Colon (tissue), 2 donors: ENCODE measurements around the gene ZNF492.
"Not testable (repeated sequence)": the region's sequence is repeated elsewhere in the genome, so short reads cannot be mapped to it uniquely, and the experiment has no call there.

ENCODE experiments used
- FAIRE-seq: peaks from 2 replicates; lab custom pipeline; 2012; peaks lifted over from hg19 to GRCh38; lab: Jason Lieb, UNC
- donor health status: control.
- donor health status: control.

The ZNF492 gene

DNA sequence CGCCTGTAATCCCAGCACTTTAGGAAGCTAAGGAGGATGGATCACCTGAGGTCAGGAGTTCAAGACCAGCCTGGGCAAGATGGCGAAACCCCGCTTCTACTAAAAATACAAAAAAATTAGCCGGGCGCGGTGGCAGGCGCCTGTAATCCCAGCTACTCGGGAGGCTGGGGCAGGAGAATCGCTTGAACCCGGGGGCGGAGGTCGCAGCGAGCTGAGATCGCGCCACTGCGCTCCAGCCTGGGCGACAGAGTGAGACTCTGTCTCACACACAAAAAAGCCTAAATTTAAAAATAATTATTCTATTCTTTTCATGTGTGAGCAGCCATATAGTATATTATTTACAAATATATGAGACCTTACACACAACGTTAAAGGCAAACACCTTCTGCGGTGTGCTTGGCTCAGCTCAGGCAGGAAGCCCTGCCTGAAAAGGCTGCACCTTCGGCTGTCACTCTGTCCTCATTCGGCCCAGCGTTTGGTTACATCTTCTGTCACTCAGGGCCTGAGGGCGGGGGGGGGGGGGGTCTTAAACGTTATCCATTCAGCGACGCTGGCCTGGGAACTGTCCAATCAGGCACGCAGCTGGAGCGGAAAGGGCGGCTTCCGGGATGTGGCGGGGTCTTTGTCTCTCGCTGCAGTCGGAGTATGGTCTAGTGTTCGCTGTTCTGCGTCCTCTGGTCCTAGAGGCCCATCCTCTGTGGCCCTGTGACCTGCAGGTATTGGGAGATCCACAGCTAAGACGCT, at the start of gene ZNF492:
TSS of gene ZNF492 (plus strand) at position 619 of the 744 bp plus-strand sequence. CDS start 19,076 bp downstream, outside the sequence.
- not testable (repeated sequence) for FAIRE-seq

DNA sequence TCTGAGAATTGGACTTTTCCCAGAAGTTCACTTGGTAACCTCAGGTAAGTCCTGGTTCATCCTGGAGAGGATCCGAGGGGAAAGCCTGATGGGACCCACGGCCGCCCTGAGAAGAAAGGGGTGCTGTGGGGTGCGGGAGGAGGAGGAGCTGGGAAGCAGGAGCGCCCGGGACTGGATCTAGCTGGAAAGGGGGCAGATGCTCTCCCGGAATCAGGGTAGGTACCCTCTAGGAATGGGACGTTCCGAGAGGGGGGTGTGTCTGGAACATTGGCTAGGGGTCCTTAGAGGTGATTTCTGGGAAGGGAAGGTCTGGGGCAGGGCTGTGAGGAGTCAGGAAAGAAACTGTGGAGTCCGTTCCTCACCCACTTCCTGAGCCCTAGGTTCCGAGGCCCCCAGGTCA, 38.7 kb upstream of the ZNF492 start:
- FAIRE-seq, result no peak

DNA sequence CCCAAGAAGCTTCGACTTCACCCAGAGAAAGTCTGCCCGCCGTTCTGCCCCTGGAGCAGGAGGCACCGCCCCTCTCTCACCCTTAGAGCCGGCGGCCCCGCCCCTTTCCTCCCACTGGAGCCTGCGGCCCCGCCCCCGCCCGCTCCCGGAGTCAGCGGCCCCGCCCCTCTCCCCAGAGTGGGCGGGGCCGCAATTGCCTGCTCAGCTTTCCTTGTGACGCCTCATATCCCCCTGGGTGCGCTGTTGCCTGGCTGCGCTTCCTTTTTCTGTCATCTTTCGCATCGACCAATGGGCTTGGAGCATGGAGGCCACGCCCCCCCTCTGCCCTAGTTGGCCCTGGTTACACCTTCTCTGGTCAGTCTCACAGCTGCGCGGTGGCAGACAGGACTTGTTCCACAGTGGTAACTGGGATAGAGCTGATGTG, 38.2 kb upstream of the ZNF492 start:
- FAIRE-seq, result no peak

DNA sequence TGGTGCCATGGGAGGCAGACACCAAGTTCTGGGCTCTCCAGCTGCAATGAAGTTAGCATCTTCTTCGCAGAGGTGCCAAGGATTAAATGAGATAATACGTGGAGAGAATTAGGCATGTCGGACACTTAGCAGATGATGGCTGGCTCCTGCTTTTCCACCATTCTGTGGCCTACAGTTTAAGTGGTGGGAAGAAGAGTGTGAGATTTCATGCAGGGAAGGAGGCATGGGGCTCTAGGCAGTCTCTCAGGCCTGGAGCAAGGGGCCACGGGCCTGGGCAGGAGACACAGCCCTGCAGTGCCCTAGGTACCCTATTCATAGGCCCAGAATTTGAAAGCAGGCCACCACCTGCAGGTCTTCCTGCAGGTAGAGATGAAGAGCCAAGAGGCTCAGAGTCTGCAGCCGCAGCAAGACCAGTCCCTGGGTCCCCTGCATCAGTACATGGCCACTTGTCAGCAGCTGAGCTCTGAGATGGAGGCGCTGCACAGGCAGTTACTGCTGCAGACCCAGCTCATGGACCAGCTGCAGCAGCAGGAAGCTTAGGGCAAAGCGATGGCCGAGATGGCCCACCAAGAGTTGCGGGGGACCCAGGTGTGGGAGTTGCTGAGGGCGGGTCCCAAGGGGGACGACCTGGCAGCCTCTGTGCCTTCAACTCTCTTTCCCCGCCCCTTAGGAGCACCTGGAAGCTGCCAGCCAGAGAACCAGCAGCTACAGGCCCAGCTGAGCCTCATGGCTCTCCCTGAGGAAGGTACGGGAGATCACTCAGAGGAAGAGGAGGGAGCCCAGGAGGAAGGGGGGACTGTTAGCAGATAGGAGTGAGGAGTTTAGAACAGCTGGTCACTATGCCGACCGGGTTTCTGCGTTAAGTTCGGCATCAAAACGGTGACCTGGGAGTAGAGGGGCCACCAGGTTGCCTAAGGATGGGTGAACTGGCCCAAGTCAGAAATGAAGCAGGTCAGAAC, 33.2 kb upstream of the ZNF492 start:
- no peak for FAIRE-seq

DNA sequence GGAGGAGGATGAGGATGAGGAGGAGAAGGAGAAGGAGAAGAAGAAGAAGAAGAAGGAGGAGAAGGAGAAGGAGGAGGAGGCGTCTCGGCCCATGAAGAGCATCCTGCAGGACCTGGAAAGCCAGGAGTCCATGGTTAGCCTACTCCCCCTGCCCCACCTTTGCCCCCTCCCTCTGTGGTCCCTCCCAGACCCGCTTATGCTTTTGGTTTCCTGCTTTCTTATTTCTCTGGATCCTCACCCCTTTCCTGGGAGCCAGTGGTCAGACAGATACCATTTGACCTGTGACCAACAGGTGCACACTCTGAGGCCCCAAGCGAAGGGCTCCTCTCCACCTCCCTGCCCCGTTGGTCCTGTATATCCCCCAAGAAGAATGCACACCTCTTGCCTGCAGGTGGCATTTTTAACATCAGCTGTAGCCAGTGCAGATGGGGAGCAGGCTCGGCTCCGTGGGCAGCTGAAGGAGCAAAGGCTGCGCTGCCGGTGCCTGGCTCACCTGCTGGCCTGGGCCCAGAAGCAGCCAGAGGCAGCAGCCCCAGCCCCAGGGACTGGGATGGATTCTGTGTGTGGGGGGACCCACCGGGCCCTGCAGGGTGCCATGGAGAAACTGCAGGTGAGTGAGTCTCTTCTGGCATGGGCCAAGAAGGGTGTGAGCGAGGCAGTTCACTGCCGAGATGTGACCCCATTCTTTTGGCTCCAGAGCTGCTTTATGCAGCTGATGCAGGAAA, 32.1 kb upstream of the ZNF492 start:
- no peak for FAIRE-seq

DNA sequence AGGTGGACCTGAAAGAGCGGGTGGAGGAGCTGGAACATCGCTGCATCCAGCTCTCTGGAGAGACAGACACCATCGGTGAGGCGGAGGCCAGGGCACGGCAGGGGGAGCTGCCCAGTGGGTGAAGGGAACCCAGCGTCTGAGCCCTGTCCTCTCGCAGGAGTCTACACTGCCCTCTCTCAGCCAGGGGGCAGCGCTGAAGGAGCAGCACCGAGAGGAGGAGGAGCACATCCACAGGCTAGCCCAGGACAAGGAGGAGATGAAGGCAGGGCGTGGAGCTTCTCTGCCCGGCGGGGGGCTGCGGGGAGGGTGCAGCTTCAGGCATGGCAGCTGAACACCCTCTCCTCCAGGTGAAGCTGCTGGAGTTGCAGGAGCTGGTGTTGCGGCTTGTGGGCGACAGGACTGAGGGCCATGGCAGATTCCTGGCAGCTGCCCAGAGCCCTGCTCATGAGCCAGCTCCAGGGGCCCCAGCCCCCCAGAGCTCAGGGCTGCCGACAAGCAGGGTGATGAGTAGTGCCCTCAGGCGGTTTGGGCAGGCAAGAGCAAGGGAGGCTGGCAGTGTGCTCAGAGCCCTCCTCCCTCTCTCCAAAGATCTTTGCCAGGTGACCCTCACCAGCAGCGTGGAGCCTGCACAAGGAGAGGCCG, 31.4 kb upstream of the ZNF492 start:
- FAIRE-seq, result no peak

DNA sequence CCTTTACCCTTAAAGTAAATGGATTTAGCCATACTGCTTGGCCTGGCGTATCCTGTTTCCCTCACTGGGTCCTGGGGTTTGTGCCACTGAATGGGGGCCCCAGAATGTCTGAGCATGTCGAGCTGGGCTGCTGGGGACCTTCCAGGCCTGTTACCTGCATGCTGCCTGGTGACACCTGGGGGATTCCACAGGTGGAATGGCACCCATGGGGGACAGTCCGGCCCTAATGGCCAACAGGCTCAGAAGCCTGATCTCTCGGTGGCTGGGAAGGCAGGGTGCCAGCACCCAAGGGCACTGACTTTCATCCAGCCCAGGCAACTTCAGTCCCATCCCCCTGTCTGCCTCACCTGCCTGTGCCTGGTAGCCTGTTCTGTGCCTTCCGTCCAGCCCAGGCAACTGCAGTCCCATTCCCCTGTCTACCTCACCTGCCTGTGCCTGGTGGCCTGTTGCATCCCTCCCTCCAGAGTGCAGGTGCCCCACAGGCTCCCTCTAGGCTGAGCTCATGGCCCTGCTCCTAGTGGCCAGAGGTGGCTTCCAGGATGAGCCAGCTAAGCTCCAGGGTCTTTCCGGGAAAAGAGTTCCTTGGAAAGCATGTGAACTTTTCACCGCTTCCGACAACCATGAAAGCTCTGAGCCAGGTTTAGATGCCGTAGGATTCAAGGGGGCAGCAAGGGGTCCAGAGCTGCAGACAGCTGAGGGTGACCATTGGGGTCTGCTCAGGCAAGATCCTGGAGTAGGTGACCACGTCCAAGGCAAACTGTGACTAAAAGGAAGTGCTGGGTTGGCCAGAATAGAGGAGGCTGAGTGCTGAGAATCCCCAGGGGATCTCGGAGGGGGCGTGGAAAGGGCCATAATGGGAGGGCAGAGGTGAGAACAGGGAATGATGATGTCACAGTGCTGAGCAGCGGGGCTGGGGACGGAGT, 30.3 kb upstream of the ZNF492 start:
- no peak for FAIRE-seq

DNA sequence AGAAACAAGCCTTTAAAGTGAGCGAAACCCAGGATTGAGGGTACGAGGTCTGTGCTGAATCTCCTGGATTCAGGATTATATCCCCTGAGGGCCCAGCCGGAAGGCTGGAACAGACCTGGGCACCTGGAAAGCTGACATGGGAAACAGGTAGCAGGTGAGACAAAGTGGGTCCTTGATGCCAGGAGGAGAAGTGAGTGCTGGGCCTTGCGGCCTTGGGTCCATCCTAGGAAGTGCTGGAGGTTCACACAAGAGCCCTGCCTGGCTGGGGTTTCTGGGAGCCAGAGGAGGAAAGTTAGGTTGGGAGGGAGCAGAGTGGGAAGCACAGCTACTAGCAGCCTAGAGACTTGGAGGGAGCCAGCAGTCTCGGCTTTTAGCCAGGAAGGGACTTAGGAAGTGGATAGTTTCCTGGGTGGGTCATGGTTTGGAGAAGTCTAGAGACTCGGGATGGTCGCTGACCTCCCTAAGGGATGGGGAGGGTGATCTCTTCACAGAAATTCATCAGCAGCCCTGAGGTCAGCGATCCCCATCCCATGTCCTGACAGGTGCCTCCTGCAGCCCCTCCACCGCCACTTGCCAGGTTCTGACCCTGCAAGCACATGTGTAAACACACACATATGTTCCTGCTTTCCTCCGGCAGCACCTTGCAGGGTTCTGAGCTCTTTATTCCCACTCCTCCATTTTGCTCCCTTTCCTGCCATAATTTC, 29.4 kb upstream of the ZNF492 start:
- FAIRE-seq, result no peak

DNA sequence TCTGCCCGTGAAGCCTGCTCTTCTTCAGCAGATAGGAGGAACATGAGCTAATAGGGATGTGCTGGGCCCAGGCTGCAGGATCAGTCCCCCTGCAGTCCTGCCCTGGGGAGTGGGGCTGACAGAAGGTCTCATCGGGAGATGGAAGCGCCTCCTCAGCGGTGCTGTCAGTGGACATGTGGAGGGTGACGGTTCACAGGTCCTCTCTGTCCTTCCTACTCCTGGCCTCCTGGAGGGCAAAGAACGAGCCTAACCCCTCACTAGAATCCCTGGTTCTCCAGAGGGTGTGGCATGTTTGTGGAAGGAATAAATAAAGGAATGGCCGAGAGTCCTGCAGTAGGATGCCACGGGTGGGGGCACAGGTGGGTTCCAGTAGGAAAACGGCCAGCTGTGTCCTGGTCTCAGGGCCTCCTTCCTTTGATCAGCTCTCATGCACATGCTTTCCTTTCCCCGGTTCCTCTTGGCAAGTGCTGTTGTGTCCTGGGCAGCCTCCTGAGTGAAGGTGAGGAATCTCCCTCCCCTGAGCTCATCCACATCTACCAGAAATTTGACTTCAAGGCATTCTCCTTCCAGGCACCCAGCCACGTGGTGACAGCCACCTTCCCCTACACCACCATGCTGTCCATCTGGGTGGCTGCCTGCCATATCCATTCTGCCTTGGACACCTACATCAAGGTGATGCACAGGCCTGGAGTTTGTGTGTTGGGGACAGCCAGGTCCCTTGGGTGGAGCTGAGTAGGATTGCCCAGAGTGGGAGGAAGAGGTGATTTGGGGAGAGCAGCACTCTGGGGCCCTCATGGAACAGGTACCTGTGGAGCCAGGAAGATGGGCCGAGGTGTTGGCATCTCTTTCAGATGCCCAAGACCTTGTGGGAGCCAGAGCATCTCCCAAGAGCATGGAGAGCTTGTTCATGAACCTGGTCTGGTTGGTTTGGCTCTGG, 28.6 kb upstream of the ZNF492 start:
- FAIRE-seq, result no peak

DNA sequence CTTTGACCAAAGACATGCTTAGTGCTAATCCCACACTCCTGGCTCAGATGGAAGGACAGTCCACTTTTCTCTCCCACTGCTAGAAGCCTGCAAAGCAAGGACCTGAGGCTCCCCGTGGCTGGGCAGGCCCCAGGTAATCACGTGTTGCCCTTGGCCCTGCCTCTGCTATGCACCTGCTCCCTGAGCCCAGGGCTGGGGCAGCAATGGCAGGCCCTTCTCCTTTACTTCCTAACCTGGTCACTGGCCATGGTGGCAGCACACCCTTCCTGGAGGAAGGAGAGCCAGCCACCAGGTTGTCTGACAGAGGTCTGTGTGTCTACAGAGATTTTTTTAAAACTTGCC, 27.9 kb upstream of the ZNF492 start:
- FAIRE-seq, result no peak

DNA sequence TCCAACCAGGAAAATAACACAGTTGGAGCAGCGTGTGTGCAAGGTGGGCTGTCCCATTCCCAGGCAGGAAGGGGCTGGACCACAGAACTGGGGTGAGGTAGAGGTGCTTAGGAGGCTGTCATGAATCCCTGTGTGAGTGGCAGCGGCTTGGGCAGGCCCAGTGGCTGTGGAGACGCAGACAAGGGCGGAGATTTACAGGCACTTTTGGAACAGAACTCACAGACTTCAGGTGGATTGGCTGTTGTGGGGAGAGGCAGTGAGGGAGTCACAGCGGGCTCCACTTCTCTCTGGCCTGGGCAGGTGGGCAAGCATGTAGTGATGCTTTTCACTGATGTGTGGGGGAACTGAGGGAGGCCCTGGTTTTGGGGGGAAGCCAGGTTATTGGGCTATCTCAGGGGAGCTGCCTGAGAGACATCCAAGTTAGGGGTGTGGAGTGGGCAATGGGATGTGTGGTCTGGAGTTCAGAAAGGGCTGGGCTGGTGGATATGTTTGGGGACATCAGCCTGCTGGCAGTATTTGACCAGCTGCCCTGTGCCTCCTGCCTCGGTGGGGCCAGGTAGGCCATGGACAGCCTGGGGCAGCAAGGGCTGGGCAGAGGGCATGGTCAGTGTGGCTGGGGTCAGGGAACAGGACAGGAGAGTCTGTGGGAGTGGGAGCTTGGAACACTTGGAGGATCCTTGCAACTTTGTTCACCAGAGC, 27.0 kb upstream of the ZNF492 start:
- no peak for FAIRE-seq

DNA sequence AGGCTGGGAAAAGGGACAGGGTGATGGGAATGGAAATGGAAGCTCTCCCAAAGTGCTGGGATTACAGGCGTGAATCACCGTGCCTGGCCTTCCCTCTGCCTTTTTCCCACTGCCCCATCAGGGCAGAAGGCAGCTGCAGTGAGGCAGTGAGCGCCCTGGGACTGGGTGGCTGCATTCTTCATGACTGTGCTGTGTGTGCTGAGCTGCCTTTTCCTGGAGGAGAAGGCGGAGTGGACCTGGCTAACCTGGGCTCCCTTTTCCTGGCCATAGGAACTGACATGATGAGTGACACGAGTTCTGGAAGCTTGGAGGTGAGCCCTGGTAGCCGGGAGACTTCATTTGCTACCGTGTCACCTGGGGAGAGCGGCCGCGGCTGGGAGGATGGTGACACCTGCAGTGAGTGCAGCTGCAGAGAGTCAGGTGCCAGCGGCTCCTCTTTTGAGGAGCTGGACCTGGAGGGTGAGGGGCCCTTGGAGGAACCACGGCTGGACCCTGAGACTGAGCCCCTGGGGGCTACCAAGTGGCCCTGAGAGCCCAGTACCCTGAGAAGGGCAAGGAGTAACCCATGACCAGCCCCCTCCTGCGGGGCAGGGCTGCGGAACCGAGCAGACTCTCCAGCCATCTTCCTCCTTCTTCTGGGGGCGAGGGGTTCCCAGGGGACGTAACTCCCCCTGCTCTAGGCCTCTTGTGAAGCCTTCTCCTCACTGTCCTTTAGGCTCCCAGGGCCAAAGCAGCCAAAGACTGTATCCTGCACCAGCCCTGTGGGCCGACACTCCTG, 26.3 kb upstream of the ZNF492 start:
- FAIRE-seq, result no peak

DNA sequence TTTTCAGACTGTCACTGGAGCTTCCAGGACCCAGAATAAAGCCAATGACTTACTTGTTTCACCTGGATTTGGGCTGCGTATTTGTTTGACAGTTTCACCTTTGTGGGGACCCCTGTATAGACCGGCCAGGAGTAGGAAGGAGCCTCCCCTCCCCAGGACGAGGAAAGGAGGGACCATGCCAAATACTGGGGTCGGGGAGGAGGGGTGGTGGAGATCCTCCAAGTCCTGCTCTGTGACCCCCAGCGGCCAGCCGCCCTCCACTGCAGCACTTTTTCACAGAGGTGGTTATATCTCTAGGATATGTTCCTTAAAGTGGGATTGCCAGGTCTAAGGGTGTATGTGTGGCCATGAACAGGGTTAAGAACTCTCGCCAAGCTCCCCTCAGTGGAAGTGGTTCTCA, 25.7 kb upstream of the ZNF492 start:
- FAIRE-seq, result no peak

DNA sequence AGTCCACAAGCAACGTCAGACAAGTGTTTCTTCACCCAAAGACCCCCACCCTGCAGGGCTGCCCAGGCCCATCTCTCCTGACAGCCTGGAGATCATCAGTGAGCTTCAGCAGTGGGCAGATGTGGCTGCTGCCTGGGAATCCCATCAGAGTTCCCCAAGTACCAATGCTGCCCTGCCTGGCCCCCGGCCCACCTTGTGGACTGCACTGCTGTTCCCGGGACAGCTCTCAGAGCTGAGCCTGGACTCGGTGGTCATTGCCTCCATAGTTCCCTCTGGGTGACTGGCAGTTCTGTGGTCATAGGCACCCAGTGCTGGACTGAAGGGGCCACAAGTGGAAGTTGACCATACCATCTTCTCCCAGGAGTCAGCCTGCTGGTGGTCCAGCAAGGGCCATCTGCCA, 24.5 kb upstream of the ZNF492 start:
- FAIRE-seq, result no peak

DNA sequence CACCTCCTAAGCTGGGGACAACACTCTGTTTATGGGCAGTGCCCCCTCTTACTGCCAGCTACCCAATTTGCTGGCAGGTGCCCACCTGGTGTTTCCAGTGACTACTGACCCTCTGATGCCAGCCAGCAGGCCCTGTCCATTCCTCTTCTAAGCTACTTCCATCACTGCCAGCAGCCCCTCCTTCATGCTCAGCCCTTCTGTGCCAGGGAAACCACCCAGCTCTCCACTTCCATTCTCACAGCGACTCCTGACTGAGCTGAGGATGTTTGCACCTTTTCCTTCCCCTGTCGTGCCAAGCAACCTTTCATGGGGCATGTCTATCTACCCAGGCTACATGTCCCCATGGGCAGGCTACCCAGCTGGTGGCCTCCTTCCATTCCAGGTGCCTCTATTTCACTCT, 24.0 kb upstream of the ZNF492 start:
- no peak for FAIRE-seq

DNA sequence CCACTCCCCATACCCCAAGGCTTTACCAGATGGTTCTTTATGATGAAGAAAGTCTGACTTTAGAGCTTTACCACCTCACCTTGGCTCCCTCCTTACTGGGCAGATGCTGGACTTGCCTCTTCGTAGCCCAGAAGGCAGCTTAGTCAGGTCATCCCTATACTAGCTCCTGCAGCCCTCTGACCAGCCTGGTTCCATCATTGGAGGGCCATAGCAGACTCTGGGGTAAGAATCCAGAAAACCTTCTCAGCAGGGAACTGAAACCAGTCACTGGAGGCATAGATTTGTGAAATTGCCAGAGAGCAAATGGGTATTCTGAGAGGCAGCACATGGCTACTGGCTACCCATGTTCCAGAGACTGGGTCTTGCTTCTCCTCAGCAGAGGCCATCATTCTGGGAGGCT, 21.8 kb upstream of the ZNF492 start:
- FAIRE-seq, result no peak

DNA sequence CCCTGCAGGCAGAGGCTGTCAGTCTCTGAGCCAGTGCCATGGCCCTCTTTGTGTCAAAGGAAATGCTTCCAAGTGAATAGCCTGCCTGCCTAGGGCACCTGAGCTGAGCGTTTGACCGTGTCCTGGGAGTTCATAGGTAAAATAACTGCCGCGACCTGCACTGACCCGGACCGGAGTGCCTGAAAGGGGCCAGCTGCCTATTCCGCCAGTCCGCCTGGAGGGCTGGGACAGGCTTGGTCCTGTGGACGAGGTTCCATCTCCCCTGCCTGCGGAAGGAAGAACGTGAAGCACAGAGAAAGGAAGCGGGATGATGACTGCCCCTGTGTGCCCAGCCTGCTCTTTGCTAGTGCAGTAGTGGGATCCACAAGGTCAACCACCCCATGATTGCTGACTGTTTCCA, 17.5 kb upstream of the ZNF492 start:
- no peak for FAIRE-seq

DNA sequence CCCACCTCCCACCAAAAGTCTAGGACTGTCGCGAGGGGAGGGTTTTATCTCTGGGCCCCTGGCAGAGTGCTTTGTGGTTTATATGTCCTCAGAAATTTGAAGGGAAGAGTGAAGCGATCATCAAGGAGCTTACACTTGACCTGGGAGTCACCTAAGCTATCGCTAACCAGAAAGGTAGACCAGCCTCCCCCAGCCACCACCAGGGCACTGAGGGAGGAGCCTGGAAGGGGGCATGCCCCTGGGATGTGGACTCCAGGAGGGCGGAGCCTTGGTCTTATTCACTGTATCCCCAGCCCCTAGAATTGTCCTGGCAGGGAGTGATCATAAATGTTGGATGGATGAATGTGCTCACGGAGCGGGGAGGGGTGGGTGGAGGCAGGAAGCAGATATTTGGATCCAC, 16.9 kb upstream of the ZNF492 start:
- not testable (repeated sequence) for FAIRE-seq
